ENCODE data around the gene AP3D1. TPM values are rescaled to one million over a fixed set of nuclear protein-coding genes. Genes with fewer than 3 reads are reported as not detected.

The AP3D1 gene
- total and polyA plus RNA-seq, 2 donors (not counting 3 experiments of a cell fraction or from before 2014, with no cell fraction given), result 130 to 137 TPM

DNA sequence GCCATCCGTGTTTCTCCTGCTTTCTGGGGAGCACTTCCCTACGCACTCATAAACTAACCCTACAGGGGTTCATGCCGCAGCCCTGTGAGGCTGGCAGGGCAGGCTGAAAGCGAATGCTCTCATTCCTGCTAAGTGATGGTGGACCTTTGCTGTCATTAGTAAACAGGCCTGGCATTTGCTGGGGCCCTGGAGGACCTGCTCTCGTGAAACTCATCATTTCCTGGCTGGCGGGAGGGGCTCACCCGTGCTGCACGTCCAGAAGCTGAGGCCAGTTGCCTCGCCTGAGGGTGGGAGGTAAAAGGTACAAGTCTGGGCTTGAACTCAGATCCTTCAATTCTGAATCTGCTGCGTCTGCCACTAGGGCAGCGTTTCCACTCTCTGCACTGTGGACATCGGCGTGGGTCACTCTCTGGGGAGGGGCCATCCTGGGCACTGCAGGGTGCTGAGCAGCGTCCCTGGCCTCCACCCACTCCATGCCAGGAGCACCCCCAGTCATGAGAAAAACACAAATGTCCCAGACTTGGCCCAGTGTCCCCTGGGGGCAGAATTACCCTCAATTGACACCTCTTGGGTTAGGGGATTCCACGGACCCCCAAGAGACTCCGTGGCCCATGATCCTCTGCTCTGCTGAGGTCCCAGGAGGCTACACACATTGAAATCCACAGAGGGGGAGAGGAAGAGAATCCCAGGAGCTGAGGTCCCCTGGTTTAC, 62.2 kb downstream of the AP3D1 start:
- H2AFZ ChIP-seq (ENCODE audit: low read depth, low read length), result no peak overlapping the region
- no peaks in the 10 kb centered on the region for H3K9me1 ChIP-seq (replicated peaks; ENCODE audit: control insufficient read depth, extremely low read depth, insufficient read depth, low read length)
- FAIRE-seq (peak; percentile 59), DNase-seq (ENCODE audit: low read depth, low spot score) (peak; percentile 31)
- no peaks in the 10 kb centered on the region for H3K36me3 ChIP-seq (ENCODE audit: control insufficient read depth in 2 of 2, extremely low read depth in 1 of 2, insufficient read depth in 2 of 2, low read length in 2 of 2)
- no peaks in the 10 kb centered on the region for H4K20me1 ChIP-seq (replicated peaks; ENCODE audit: control insufficient read depth, extremely low read depth, insufficient read depth, low read length)
- dilution Hi-C loops (cut with MboI; ENCODE audit: extremely low pct_ligation_motif_present, low sequenced_read_pairs) (no loop called here), intact Hi-C loops (cut with micrococcal nuclease) (no loop called here)
- peak overlapping the region; percentile 53 for H3K27ac ChIP-seq (ENCODE audit: insufficient read depth, low read depth, low read length)
- ChIA-PET POLR2A (no interaction called here), CTCF (interaction anchor here (1.1 to 1.5 kb wide), 2 partner anchors 20 to 71 kb away, joined by 3 to 4 read pairs; no protein-coding TSS in a partner anchor)
- TSS peak; percentile 67 for BruUV-seq (replicated peaks)
- H3K9me3 ChIP-seq (replicated peaks; ENCODE audit: control insufficient read depth, insufficient read depth, low read length), result no peaks in the 10 kb centered on the region
- no peak for TF ChIP-seq POLR2AphosphoS5 (IDR thresholded peaks at IDR 0.05; ENCODE audit: insufficient read depth, low read depth, low read length)
- TF ChIP-seq, protein P1, sequence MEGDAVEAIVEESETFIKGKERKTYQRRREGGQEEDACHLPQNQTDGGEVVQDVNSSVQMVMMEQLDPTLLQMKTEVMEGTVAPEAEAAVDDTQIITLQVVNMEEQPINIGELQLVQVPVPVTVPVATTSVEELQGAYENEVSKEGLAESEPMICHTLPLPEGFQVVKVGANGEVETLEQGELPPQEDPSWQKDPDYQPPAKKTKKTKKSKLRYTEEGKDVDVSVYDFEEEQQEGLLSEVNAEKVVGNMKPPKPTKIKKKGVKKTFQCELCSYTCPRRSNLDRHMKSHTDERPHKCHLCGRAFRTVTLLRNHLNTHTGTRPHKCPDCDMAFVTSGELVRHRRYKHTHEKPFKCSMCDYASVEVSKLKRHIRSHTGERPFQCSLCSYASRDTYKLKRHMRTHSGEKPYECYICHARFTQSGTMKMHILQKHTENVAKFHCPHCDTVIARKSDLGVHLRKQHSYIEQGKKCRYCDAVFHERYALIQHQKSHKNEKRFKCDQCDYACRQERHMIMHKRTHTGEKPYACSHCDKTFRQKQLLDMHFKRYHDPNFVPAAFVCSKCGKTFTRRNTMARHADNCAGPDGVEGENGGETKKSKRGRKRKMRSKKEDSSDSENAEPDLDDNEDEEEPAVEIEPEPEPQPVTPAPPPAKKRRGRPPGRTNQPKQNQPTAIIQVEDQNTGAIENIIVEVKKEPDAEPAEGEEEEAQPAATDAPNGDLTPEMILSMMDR (IDR thresholded peaks at IDR 0.05; ENCODE audit: extremely low read depth in 1 of 2, insufficient read depth in 1 of 2, low read depth in 1 of 2, low read length in 2 of 2), result no peak
- TF ChIP-seq FOS (IDR thresholded peaks at IDR 0.05; ENCODE audit: borderline replicate concordance, insufficient read depth, low read length), result no peak
- no peak for TF ChIP-seq JUN (IDR thresholded peaks at IDR 0.05; ENCODE audit: borderline replicate concordance, insufficient read depth, insufficient read length, low read depth)
- no peak for TF ChIP-seq EZH2 (IDR thresholded peaks at IDR 0.05; ENCODE audit: borderline replicate concordance, low read depth, low read length, severe bottlenecking)
- TF ChIP-seq GATA2 (IDR thresholded peaks at IDR 0.05; ENCODE audit: insufficient read depth, insufficient read length, low read depth, low read length), result no peak
- TF ChIP-seq MYC (IDR thresholded peaks at IDR 0.05; ENCODE audit: low read depth, low read length), result no peak
- TF ChIP-seq, protein P2, sequence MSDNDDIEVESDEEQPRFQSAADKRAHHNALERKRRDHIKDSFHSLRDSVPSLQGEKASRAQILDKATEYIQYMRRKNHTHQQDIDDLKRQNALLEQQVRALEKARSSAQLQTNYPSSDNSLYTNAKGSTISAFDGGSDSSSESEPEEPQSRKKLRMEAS (IDR thresholded peaks at IDR 0.05; ENCODE audit: insufficient read depth, insufficient read length), result no peak
- TF ChIP-seq POLR2A (IDR thresholded peaks at IDR 0.05; ENCODE audit: low read depth, low read length), result no peak
- H3K9ac ChIP-seq (replicated peaks; ENCODE audit: extremely low read depth, insufficient read depth, low read length), result no peak overlapping the region
- no peak overlapping the region for H3K4me2 ChIP-seq (ENCODE audit: insufficient read depth, low read length)
- H3K4me3 ChIP-seq (replicated peaks in 1 of 3; ENCODE audit: insufficient read depth in 1 of 3, low read depth in 1 of 3, low read length in 3 of 3), result no peak overlapping the region
- H3K4me1 ChIP-seq (ENCODE audit: control insufficient read depth, extremely low read depth, insufficient read depth, low read length), result peaks cover 36% of the 10 kb centered on the region
- peaks cover 40% of the 10 kb centered on the region for H3K79me2 ChIP-seq (ENCODE audit: control insufficient read depth, insufficient read depth, low read length)
- no peaks in the 10 kb centered on the region for H3K27me3 ChIP-seq (ENCODE audit: control insufficient read depth in 2 of 2, insufficient read depth in 2 of 2, low read length in 2 of 2)

All from endothelial cell of umbilical vein (primary cell).